ENCODE results near the gene ZNF555.

ZNF555 gene

DNA sequence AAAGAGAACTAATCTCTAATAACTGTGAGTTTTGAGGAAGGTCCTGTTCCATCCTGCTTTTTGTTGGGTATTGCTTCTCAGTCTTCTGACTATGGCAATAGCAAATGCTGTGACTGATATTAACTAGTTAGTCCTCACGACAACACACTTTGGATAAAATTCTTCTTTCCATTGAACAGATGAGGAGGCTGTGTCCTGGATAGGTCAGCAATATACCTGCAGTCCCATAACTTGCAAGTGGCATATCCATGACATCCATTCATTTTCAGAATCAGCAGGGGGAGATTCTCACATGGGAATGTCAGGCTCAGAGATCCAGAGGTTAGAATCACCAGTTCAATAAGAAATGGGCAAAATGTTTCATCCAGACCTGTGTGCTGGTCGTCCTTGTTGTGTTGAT lies 14.3 kb upstream of the ZNF555 start:
- no peak for DNase-seq

DNA sequence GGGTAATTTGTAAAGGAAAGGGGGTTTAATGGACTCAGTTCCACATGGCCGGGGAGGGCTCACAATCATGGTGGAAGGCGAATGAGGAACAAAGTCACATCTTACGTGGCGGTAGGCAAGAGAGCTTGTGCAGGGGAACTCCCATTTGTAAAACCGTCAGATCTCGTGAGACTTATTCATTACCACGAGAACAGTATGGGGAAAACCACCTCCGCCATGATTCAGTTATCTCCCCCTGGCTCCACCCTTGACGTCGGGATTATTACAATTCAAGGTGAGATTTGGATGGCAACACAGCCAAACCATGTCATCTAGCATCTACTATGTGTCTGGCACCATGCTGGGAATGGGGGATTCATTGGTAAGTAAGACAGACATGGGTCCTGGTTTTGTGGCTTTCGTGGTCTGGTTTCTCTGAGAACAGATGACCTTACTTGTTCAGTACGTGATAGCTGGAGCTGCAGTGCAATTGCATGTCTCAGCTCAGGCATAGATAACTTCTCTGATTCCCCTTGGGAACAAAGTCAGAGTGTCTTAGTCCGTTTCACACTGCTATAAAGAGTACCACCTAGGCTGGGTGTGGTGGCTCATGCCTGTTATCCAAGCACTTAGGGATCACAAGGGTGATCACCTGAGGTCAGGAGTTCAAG lies 13.3 kb upstream of the ZNF555 start:
- DNase-seq: no peak

DNA sequence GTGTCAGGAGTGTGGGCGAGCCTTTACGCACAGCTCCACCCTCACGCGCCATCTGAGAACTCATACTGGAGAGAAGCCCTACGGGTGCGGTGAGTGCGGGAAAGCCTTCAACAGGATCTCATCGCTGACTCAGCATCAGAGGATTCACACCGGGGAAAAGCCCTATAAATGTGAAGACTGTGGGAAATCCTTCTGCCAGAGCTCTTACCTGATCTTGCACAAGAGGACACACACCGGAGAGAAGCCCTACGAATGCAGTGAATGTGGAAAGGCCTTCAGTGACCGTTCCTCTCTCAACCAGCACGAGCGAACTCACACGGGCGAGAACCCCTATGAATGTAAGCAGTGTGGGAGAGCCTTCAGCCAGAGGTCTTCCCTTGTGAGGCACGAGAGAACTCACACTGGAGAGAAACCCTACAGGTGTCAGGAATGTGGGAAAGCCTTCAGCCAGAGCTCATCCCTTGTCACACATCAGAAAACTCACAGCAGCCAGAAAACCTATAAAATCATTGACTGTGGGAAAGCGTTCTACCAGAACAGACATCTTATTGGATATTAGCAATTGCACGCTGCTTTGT lies 6.9 kb upstream of the ZNF555 start:
- no peak for DNase-seq

GRCh38 chr19:2837430-2837829 lies 3.8 kb upstream of the ZNF555 start:
- no peak for DNase-seq

DNA sequence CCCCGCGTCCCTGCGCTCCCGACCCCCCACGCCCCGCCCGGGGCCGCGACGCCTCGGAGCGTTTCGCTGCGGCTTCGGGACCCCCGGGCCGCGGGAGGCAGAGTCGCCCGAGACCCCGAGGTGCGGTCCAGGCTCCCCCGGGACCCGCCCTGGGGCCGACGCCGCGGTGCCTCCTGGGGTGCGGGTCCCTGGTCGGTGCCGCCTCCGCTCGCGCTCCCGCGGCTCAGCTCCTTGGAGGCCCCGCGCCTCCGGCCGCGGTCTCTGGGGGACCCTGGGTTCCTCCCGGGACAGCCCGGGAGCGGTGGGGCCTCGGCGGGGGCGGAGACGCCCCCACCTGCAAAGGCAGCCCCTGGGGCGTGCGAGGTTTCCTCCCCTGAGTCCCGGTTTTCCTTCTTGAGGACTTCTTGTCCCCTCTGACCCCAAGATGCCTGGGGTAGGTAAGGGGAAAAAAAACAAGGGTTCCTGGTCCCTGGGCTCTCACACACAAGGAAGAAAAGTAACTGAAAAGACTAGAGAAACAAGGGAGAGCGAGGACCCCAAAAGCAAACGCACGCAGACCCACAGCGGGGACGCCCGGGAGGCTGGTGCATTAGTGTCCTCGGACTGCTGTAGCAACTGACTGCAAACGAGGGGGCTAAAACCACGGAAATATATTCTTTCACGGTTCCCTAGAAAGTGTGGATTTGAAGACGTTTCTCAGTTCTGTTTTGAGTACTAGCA lies 740 bp downstream of the ZNF555 start:
- DNase-seq: no peak

- DNase-seq: no peak
Measured at GRCh38 chr19:2845107-2845506, 3.8 kb downstream of the ZNF555 start.

DNA sequence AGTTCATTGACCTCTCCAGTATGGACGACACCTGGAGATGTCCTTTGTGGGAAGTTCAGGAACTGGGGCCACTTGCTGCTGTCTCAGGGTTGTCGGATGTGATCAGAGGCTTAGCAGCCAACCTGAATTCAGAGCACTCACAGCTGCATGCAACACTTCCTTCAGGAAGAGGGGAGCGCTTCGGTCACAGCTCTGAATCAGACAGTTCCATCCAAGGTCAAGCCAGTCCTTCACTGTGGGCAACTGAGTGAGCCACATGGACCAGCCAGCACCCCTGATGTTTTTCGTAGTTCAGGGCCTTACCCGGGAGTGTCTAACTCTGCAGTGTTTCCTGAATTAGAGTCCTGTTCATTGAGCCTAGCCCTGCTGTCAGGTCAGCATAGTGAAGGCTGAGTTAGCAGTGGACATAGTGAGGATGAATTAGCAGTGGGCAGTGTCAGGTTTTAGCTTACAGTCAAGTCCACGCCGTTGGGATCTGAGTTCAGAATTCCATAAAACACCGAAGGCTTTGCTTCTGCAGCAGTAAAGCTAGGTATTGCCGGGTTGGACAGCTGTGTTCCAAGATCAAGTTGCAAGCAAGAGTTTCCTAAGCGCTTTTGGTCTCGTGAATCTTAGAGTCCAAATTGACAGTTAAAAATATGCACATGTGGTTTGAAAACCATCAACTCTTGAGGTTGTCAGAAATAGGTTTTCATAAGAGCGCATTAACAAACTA lies 5.1 kb downstream of the ZNF555 start:
- no peak for DNase-seq

GRCh38 chr19:2847507-2847906 lies 6.2 kb downstream of the ZNF555 start:
- no peak for DNase-seq

GRCh38 chr19:2848616-2849015 lies 7.3 kb downstream of the ZNF555 start:
- DNase-seq: no peak

DNA sequence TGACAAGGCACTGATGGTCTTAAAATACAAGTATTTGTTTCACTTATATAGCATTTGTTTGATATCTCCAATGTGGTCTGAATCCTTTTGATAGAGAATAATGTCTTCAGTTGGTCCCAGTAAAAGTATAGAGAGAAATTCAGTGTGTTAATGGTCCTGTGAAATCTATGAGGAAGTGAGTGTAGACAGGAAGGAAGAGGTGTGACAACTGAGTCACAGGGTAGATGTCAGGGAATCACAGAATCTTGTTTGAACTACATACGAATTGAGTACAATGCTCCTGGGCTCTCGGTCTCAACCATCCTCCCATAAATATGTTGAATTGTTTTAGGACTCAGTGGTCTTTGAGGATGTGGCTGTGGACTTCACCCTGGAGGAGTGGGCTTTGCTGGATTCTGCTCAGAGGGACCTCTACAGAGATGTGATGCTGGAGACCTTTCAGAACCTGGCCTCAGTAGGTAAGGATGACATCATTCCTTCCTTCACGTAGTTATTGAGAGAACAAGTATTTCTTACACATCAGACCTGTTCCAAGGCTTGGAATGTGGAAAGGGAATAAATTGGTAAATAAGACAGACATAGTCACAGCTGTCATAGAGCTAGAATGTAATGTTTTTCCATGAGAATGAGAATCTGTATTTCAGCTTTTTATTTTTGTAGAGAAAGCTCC lies 9.1 kb downstream of the ZNF555 start:
- no peak for DNase-seq

DNA sequence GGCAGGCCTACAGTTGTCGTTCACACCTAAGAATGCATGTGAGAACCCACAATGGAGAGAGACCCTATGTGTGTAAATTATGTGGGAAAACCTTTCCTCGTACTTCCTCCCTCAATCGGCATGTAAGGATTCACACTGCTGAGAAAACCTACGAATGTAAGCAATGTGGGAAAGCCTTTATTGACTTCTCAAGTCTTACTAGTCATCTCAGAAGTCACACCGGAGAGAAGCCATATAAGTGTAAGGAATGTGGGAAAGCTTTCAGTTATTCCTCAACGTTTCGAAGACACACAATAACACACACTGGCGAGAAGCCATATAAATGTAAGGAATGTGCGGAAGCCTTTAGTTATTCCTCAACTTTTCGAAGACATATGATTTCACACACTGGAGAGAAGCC lies 11.3 kb downstream of the ZNF555 start:
- DNase-seq: no peak

DNA sequence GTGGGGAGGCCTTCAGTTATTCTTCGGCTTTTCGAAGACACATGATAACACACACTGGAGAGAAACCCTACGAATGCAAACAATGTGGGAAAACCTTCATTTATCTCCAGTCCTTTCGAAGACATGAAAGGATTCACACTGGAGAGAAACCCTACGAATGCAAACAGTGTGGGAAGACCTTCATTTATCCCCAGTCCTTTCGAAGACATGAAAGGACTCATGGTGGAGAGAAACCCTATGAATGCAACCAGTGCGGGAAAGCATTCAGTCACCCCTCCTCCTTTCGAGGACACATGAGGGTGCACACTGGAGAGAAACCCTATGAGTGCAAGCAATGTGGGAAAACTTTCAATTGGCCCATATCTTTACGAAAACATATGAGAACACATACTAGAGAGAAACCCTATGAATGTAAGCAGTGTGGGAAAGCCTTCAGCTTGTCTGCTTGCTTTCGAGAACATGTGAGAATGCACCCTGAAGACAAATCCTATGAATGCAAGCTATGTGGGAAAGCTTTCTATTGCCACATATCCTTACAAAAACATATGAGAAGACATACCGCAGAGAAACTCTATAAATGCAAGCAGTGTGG lies 11.8 kb downstream of the ZNF555 start:
- DNase-seq: no peak

- DNase-seq: no peak
Measured at GRCh38 chr19:2854849-2855248, 13.6 kb downstream of the ZNF555 start.

DNA sequence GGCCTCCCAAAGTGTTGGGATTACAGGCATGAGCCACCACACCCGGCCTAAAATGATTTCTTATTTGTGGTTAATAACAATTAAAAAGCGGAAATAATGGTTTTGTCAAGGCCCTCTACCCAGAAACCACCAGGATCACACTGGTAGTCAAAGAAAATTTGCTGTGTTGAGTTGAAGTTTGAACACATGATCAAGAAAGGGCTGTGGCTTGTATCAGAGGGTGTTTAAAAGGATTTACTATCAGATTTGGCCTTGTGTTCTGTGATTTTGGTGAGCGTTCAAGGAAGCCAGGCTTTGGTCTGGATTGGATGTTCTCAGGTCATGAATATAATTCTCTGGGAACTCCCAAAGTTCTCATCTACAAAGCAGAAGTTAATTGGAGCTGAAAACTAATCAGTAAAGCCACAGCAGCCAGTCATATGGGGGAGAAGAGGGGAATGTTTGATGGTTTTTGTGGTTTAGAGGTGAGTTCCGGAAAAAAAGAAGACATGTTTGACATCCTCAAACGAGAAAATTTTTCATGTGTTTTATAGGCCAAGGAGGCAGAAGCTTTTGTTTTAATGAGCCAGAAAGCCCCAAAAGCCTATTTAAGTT lies 15.3 kb downstream of the ZNF555 start:
- DNase-seq: no peak

- no peak for DNase-seq
Measured at GRCh38 chr19:2858864-2859263, 17.6 kb downstream of the ZNF555 start.

- no peak for DNase-seq
Measured at GRCh38 chr19:2863816-2864215, 22.5 kb downstream of the ZNF555 start.

GRCh38 chr19:2865334-2866100 lies 24.2 kb downstream of the ZNF555 start:
- DNase-seq: no peak

DNA sequence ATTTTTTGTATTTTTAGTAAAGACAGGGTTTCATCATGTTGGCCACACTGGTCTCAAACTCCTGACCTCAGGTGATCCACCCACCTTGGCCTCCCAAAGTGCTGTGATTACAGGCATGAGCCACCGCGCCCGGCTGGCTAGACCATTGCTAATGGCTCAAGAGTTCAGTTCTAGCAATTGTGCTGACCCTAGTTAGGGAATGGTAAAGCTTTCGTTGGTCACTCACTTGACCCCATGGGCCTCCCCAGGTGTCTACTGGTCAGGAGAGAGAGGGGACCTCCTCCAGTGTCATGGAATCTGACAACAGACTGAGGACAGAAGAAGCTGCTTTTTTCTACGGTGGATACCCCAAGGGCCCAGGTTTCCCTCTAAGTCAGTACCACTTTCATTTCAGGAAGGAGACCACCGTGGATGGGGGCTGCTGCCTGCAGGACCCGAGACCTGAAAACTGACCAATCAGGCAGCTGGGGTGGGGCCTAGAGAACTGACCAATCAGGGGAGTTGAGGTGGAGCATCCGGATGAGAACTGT lies 25.3 kb downstream of the ZNF555 start:
- DNase-seq: no peak

GRCh38 chr19:2867025-2867991 lies 26.0 kb downstream of the ZNF555 start, which contains the start of gene ZNF556:
Gene ZNF556, plus strand, starts transcription at chr19:2867335. Its CDS starts 87 bp downstream, at chr19:2867422.
- DNase-seq: no peak

DNA sequence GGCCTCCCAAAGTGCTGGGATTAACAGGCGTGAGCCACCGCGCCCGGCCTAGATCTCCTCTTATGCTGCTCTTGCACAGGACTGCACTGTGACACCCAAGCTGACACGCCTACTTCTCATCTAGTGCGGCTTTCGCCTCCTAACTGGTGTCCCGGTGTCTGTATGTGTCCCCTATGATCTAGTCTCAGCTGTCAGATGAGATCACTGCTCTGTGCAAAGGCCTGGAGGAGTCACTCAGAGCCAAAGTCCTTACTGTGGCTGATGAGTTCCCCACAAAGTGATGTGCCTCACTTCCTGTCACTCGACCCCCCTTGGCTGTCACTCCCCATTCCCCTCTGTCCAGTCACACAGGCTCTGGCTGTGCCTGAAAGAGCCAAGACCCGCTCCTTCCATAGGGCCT lies 28.3 kb downstream of the ZNF555 start:
- DNase-seq: no peak

Measured in stimulated activated CD4-positive, alpha-beta T cell treated with anti-CD3 and anti-CD28 coated beads, Interleukin-15, amount 100 ng/mL, for 24 hours (primary cell).